Astrocyte (in vitro differentiated cells and primary cell): ENCODE results near the gene A3GALT2. TPM values are rescaled to one million over a fixed set of nuclear protein-coding genes. Genes with fewer than 3 reads are reported as not detected.

ENCODE experiments used
- DNase-seq: peaks from one replicate; pipeline ENCODE4 v3.0.0-alpha.2; 2010; ENCODE audit warnings: low read depth
- FAIRE-seq: peaks from 2 replicates; lab custom pipeline; 2011; peaks lifted over from hg19 to GRCh38; lab: Jason Lieb, UNC
- H2AFZ ChIP-seq: 2 replicates; pipeline ENCODE4 v1.6.0; 2012; ENCODE audit warnings: low read depth, low read length, inconsistent platforms
- H3K27ac ChIP-seq: 2 replicates; pipeline ENCODE4 v1.5.1; 2011; ENCODE audit warnings: low read depth, low read length, inconsistent platforms
- H3K27me3 ChIP-seq: 2 replicates; pipeline ENCODE4 v1.6.0; 2011; ENCODE audit warnings: low read length, inconsistent platforms; ENCODE audit not compliant: insufficient read depth
- H3K36me3 ChIP-seq: 2 replicates; pipeline ENCODE4 v1.5.1; 2011; ENCODE audit warnings: low read length, inconsistent platforms; ENCODE audit not compliant: insufficient read depth
- H3K4me1 ChIP-seq: 2 replicates; pipeline ENCODE4 v1.5.1; 2011; ENCODE audit warnings: low read length, inconsistent platforms; ENCODE audit not compliant: insufficient read depth
- H3K4me2 ChIP-seq: 2 replicates; pipeline ENCODE4 v1.6.0; 2012; ENCODE audit warnings: low read length, inconsistent platforms
- H3K4me3 ChIP-seq: 2 replicates; pipeline ENCODE4 v1.5.1; 2011; ENCODE audit warnings: low read depth, mild to moderate bottlenecking, low read length, inconsistent platforms; ENCODE audit not compliant: insufficient read depth
- H3K79me2 ChIP-seq: 2 replicates; pipeline ENCODE4 v1.6.0; 2012; ENCODE audit warnings: mild to moderate bottlenecking, low read length, inconsistent platforms; ENCODE audit not compliant: insufficient read depth
- H3K9ac ChIP-seq: 2 replicates; pipeline ENCODE4 v1.6.0; 2012; ENCODE audit warnings: mild to moderate bottlenecking, low read length, inconsistent platforms
- H3K9me3 ChIP-seq: 2 replicates; pipeline ENCODE4 v1.5.1; 2012; ENCODE audit warnings: low read depth, mild to moderate bottlenecking, low read length, inconsistent platforms; ENCODE audit not compliant: insufficient read depth
- H4K20me1 ChIP-seq: 2 replicates; pipeline ENCODE4 v1.6.0; 2012; ENCODE audit warnings: low read length, inconsistent platforms; ENCODE audit not compliant: insufficient read depth
- H3K27ac Mint-ChIP-seq: one replicate; pipeline ENCODE4 v1.8.0; 2021; ENCODE audit warnings: mild to moderate bottlenecking, mixed read lengths; ENCODE audit not compliant: unreplicated experiment
- H3K27me3 Mint-ChIP-seq: one replicate; pipeline ENCODE4 v1.8.0; 2021; ENCODE audit warnings: low read depth, mixed read lengths; ENCODE audit not compliant: unreplicated experiment
- H3K36me3 Mint-ChIP-seq: one replicate; pipeline ENCODE4 v1.8.0; 2021; ENCODE audit warnings: low read depth, mixed read lengths; ENCODE audit not compliant: unreplicated experiment
- H3K4me1 Mint-ChIP-seq: one replicate; pipeline ENCODE4 v1.8.0; 2021; ENCODE audit warnings: low read depth, mixed read lengths; ENCODE audit not compliant: unreplicated experiment
- H3K4me3 Mint-ChIP-seq: one replicate; pipeline ENCODE4 v1.8.0; 2021; ENCODE audit warnings: mild to moderate bottlenecking, moderate library complexity, mixed read lengths; ENCODE audit not compliant: unreplicated experiment
- H3K9me3 Mint-ChIP-seq: one replicate; pipeline ENCODE4 v1.8.0; 2021; ENCODE audit warnings: mild to moderate bottlenecking, mixed read lengths; ENCODE audit not compliant: unreplicated experiment
- EZH2 ChIP-seq: IDR thresholded peaks from 2 replicates; pipeline ENCODE4 v1.6.1; 2012; ENCODE audit warnings: mild to moderate bottlenecking, low read length, inconsistent platforms; ENCODE audit not compliant: insufficient read depth
- total RNA-seq: library from RNA; stranded (reverse); gene quantifications from 2 replicates; pipeline ENCODE4 v1.2.1, GENCODE V29; 2021
- TF ChIP-seq, protein P1 (sequence below): IDR thresholded peaks from 2 replicates; pipeline ENCODE4 v1.5.1; 2011; ENCODE audit warnings: low read depth, mild to moderate bottlenecking, inconsistent platforms, low read length, moderate library complexity; ENCODE audit not compliant: insufficient read depth

Gene A3GALT2
- total RNA-seq, 1 donor from 2014 or later = not detected

DNA sequence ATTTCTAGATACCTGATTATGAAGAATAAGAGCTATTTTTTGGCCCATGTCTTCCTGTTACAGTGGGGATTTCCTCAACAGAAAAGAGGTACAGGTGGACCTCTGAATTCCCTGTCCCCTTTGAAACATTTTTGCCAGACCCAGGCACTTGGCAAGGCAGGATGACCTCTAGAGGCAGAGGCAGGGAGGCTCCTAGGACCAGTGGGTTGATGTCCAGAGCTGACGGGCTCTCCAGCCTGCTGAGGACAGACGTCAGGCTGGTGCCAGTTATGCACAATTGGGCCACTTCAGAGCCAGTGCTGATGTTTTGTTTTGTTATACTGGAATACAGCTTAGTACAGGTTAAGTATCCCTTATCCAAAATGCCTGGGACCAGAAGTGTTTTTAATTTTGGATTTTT is 18.5 kb upstream of the A3GALT2 start:
- Histone ChIP-seq H2AFZ (no peak overlapping the region), H3K79me2 (peaks cover 100% of the 10 kb centered on the region), H4K20me1 (peaks cover 96% of the 10 kb centered on the region), H3K27ac (peak overlapping the region; percentile 69), H3K36me3 (peaks cover 42% of the 10 kb centered on the region), H3K9ac (peak overlapping the region; percentile 62), H3K4me1 (peaks cover 84% of the 10 kb centered on the region), H3K4me2 (peak overlapping the region; percentile 79), H3K9me3 (no peaks in the 10 kb centered on the region), H3K4me3 (peak overlapping the region; percentile 13), H3K27me3 (no peaks in the 10 kb centered on the region)
- no peak for TF ChIP-seq EZH2
- TF ChIP-seq, protein P1, sequence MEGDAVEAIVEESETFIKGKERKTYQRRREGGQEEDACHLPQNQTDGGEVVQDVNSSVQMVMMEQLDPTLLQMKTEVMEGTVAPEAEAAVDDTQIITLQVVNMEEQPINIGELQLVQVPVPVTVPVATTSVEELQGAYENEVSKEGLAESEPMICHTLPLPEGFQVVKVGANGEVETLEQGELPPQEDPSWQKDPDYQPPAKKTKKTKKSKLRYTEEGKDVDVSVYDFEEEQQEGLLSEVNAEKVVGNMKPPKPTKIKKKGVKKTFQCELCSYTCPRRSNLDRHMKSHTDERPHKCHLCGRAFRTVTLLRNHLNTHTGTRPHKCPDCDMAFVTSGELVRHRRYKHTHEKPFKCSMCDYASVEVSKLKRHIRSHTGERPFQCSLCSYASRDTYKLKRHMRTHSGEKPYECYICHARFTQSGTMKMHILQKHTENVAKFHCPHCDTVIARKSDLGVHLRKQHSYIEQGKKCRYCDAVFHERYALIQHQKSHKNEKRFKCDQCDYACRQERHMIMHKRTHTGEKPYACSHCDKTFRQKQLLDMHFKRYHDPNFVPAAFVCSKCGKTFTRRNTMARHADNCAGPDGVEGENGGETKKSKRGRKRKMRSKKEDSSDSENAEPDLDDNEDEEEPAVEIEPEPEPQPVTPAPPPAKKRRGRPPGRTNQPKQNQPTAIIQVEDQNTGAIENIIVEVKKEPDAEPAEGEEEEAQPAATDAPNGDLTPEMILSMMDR = peak; percentile 5
- H3K27me3 Mint-ChIP-seq = no peaks in the 10 kb centered on the region
- no peaks in the 10 kb centered on the region for H3K9me3 Mint-ChIP-seq
- no peak for DNase-seq
- peaks cover 18% of the 10 kb centered on the region for H3K36me3 Mint-ChIP-seq
- no peak for FAIRE-seq
- H3K4me1 Mint-ChIP-seq = peaks cover 94% of the 10 kb centered on the region
- peak overlapping the region; percentile 89 for H3K27ac Mint-ChIP-seq
- no peak overlapping the region for H3K4me3 Mint-ChIP-seq

DNA sequence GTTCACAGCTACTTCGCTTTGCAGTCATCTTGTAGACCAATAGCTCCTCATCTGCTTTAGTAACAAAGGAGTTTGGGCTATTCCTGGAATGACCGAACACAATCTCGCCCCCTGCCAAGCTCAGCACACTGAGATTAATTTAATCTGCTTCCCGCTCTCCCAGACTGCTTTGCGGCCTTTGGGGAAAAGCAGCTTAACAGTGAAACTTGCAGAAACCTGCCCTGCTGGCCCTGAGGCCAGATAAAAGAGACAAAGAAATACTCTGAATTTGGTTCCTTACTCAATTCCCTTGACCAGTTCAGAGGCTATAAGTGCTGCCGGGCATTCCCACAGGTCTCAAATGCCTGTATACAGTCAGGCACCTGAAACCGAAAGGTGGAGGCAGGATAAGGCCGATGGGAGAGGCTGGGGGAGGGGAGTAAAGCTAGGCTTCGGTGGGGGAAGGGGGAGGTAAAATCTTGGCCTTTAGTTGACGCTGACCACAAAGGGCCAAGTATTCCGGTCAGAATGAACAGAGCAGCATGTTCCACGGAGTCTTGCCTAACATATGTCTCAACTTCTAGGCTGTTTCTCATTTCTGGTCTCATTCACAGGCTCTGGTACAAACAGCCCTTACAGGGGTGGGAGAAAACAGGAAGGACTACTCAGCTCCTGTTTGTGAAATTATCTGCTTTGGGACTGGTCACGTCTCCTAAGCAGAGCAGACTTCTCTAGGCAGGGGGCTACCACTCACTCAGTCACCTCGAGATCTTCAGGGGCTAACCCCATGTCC is 17.7 kb upstream of the A3GALT2 start:
- TF ChIP-seq, protein P1 = no peak
- TF ChIP-seq EZH2 = no peak
- H3K36me3 ChIP-seq = peaks cover 42% of the 10 kb centered on the region
- Mint-ChIP-seq H3K36me3 (peaks cover 25% of the 10 kb centered on the region), H3K4me1 (peaks cover 94% of the 10 kb centered on the region), H3K4me3 (peak overlapping the region; percentile 70), H3K27me3 (no peaks in the 10 kb centered on the region), H3K9me3 (no peaks in the 10 kb centered on the region), H3K27ac (peak overlapping the region; percentile 89)
- H4K20me1 ChIP-seq = peaks cover 96% of the 10 kb centered on the region
- peak overlapping the region; percentile 79 for H3K4me2 ChIP-seq
- peak overlapping the region; percentile 69 for H3K27ac ChIP-seq
- H3K9me3 ChIP-seq = no peaks in the 10 kb centered on the region
- peaks cover 100% of the 10 kb centered on the region for H3K79me2 ChIP-seq
- peak; percentile 74 for DNase-seq
- peaks cover 78% of the 10 kb centered on the region for H3K4me1 ChIP-seq
- H3K9ac ChIP-seq = peak overlapping the region; percentile 62
- FAIRE-seq = no peak
- H2AFZ ChIP-seq = no peak overlapping the region
- peak overlapping the region; percentile 13 for H3K4me3 ChIP-seq
- H3K27me3 ChIP-seq = no peaks in the 10 kb centered on the region

DNA sequence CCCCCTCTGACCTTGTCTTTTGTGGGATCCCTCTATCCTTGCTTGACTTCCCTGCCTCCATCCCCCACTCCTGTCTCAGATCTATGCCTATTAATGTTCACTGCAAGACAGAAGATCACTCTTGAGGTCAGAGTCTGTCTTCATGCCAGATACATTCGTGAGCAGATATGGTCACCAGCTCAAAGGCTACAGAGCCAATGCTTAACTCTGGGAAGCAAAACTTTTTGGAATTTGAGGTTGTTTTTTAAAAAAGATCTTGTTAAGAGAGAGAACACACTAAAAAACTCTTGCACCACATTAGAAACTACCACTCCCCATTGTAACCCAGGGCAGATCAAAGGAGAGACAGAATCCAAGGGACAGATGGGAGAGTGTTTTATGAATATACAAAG is 17.1 kb upstream of the A3GALT2 start:
- Histone ChIP-seq H3K36me3 (peaks cover 45% of the 10 kb centered on the region), H3K9ac (peak overlapping the region; percentile 62), H3K9me3 (no peaks in the 10 kb centered on the region), H2AFZ (no peak overlapping the region), H3K4me3 (no peak overlapping the region), H3K27ac (peak overlapping the region; percentile 69), H4K20me1 (peaks cover 98% of the 10 kb centered on the region), H3K4me1 (peaks cover 74% of the 10 kb centered on the region), H3K4me2 (peak overlapping the region; percentile 79), H3K79me2 (peaks cover 100% of the 10 kb centered on the region), H3K27me3 (no peaks in the 10 kb centered on the region)
- peaks cover 31% of the 10 kb centered on the region for H3K36me3 Mint-ChIP-seq
- H3K27ac Mint-ChIP-seq = peak overlapping the region; percentile 70
- no peaks in the 10 kb centered on the region for H3K9me3 Mint-ChIP-seq
- H3K4me1 Mint-ChIP-seq = peaks cover 94% of the 10 kb centered on the region
- TF ChIP-seq EZH2 = no peak
- TF ChIP-seq, protein P1 = no peak
- peak; percentile 5 for FAIRE-seq
- no peaks in the 10 kb centered on the region for H3K27me3 Mint-ChIP-seq
- H3K4me3 Mint-ChIP-seq = peak overlapping the region; percentile 25
- DNase-seq = peak; percentile 72
